GM23338 (cell line): ENCODE results near the gene SRA1.

ENCODE experiments used
- CREB1 ChIP-seq: fragments of 250-450 bp; sonication (Bioruptor Pico); IDR thresholded peaks from 2 replicates; pipeline ENCODE4 v1.5.0; 2020; ENCODE audit warnings: low read depth, mild to moderate bottlenecking, moderate library complexity
- EZH2 ChIP-seq: fragments of 200-600 bp; sonication (generic); IDR thresholded peaks from one replicate; pipeline ENCODE4 v1.8.0; 2017; ENCODE audit warnings: antibody characterized with exemption, mild to moderate bottlenecking, low read depth; ENCODE audit not compliant: unreplicated experiment
- EZH2phosphoT487 ChIP-seq: fragments of 200-600 bp; sonication (generic); IDR thresholded peaks from one replicate; pipeline ENCODE4 v1.8.1; 2018; ENCODE audit warnings: antibody characterized with exemption; ENCODE audit not compliant: unreplicated experiment
- JUNB ChIP-seq: IDR thresholded peaks from one replicate; pipeline ENCODE4 v1.6.1; 2016; ENCODE audit warnings: antibody characterized with exemption; ENCODE audit not compliant: unreplicated experiment
- POLR2AphosphoS5 ChIP-seq: IDR thresholded peaks from 2 replicates; pipeline ENCODE4 v1.6.1; 2016; ENCODE audit warnings: antibody characterized with exemption, low read depth
- ZNF331 ChIP-seq: fragments of 250-450 bp; sonication (Bioruptor Pico); IDR thresholded peaks from 2 replicates; pipeline ENCODE4 v1.5.0; 2020; ENCODE audit warnings: low read depth, mild to moderate bottlenecking, moderate library complexity
- TF ChIP-seq, protein P1 (sequence below), 2 experiments: fragments of 200-600 bp in 1 of 2; sonication (generic) in 1 of 2; conservative IDR thresholded peaks; 2 replicates each; pipeline versions ENCODE4 v1.5.1 to v1.6.1; 2016 to 2017; ENCODE audit warnings: antibody characterized with exemption in 2 of 2, low read depth in 2 of 2, mild to moderate bottlenecking in 2 of 2, moderate library complexity in 1 of 2
- TF ChIP-seq, protein P2 (sequence below): IDR thresholded peaks from one replicate; pipeline ENCODE4 v1.6.1; 2018; ENCODE audit warnings: antibody characterized with exemption; ENCODE audit not compliant: unreplicated experiment
- TF ChIP-seq, protein P3 (sequence below): fragments of 250-450 bp; sonication (Bioruptor Pico); IDR thresholded peaks from 2 replicates; pipeline ENCODE4 v1.5.0; 2020; ENCODE audit warnings: mild to moderate bottlenecking, moderate library complexity

DNA sequence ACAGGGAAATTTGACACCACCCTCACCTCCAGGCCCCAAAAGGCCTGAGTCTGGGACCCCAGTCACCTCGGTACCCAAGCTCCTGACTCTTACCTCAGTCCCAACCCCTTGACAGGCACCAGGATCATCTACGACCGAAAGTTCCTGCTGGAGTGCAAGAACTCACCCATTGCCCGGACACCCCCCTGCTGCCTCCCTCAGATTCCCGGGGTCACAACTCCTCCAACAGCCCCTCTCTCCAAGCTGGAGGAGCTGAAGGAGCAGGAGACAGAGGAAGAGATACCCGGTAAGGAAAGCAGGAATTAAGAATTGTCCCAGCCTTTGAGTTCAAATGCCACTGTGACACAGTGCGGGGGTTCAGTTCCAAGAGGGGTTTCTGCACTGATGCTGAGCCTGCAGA lies 8.5 kb downstream of the SRA1 start:
- TF ChIP-seq, protein P1, sequence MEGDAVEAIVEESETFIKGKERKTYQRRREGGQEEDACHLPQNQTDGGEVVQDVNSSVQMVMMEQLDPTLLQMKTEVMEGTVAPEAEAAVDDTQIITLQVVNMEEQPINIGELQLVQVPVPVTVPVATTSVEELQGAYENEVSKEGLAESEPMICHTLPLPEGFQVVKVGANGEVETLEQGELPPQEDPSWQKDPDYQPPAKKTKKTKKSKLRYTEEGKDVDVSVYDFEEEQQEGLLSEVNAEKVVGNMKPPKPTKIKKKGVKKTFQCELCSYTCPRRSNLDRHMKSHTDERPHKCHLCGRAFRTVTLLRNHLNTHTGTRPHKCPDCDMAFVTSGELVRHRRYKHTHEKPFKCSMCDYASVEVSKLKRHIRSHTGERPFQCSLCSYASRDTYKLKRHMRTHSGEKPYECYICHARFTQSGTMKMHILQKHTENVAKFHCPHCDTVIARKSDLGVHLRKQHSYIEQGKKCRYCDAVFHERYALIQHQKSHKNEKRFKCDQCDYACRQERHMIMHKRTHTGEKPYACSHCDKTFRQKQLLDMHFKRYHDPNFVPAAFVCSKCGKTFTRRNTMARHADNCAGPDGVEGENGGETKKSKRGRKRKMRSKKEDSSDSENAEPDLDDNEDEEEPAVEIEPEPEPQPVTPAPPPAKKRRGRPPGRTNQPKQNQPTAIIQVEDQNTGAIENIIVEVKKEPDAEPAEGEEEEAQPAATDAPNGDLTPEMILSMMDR (conservative IDR thresholded peaks at IDR 0.05; ENCODE audit: low read depth in 2 of 2) = no peak
- TF ChIP-seq EZH2 = no peak
- no peak for TF ChIP-seq POLR2AphosphoS5
- no peak for TF ChIP-seq EZH2phosphoT487
- no peak for TF ChIP-seq JUNB
- no peak for TF ChIP-seq ZNF331 (CRISPR knock-in tag)
- TF ChIP-seq, protein P2, sequence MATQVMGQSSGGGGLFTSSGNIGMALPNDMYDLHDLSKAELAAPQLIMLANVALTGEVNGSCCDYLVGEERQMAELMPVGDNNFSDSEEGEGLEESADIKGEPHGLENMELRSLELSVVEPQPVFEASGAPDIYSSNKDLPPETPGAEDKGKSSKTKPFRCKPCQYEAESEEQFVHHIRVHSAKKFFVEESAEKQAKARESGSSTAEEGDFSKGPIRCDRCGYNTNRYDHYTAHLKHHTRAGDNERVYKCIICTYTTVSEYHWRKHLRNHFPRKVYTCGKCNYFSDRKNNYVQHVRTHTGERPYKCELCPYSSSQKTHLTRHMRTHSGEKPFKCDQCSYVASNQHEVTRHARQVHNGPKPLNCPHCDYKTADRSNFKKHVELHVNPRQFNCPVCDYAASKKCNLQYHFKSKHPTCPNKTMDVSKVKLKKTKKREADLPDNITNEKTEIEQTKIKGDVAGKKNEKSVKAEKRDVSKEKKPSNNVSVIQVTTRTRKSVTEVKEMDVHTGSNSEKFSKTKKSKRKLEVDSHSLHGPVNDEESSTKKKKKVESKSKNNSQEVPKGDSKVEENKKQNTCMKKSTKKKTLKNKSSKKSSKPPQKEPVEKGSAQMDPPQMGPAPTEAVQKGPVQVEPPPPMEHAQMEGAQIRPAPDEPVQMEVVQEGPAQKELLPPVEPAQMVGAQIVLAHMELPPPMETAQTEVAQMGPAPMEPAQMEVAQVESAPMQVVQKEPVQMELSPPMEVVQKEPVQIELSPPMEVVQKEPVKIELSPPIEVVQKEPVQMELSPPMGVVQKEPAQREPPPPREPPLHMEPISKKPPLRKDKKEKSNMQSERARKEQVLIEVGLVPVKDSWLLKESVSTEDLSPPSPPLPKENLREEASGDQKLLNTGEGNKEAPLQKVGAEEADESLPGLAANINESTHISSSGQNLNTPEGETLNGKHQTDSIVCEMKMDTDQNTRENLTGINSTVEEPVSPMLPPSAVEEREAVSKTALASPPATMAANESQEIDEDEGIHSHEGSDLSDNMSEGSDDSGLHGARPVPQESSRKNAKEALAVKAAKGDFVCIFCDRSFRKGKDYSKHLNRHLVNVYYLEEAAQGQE = no peak
- TF ChIP-seq, protein P3, sequence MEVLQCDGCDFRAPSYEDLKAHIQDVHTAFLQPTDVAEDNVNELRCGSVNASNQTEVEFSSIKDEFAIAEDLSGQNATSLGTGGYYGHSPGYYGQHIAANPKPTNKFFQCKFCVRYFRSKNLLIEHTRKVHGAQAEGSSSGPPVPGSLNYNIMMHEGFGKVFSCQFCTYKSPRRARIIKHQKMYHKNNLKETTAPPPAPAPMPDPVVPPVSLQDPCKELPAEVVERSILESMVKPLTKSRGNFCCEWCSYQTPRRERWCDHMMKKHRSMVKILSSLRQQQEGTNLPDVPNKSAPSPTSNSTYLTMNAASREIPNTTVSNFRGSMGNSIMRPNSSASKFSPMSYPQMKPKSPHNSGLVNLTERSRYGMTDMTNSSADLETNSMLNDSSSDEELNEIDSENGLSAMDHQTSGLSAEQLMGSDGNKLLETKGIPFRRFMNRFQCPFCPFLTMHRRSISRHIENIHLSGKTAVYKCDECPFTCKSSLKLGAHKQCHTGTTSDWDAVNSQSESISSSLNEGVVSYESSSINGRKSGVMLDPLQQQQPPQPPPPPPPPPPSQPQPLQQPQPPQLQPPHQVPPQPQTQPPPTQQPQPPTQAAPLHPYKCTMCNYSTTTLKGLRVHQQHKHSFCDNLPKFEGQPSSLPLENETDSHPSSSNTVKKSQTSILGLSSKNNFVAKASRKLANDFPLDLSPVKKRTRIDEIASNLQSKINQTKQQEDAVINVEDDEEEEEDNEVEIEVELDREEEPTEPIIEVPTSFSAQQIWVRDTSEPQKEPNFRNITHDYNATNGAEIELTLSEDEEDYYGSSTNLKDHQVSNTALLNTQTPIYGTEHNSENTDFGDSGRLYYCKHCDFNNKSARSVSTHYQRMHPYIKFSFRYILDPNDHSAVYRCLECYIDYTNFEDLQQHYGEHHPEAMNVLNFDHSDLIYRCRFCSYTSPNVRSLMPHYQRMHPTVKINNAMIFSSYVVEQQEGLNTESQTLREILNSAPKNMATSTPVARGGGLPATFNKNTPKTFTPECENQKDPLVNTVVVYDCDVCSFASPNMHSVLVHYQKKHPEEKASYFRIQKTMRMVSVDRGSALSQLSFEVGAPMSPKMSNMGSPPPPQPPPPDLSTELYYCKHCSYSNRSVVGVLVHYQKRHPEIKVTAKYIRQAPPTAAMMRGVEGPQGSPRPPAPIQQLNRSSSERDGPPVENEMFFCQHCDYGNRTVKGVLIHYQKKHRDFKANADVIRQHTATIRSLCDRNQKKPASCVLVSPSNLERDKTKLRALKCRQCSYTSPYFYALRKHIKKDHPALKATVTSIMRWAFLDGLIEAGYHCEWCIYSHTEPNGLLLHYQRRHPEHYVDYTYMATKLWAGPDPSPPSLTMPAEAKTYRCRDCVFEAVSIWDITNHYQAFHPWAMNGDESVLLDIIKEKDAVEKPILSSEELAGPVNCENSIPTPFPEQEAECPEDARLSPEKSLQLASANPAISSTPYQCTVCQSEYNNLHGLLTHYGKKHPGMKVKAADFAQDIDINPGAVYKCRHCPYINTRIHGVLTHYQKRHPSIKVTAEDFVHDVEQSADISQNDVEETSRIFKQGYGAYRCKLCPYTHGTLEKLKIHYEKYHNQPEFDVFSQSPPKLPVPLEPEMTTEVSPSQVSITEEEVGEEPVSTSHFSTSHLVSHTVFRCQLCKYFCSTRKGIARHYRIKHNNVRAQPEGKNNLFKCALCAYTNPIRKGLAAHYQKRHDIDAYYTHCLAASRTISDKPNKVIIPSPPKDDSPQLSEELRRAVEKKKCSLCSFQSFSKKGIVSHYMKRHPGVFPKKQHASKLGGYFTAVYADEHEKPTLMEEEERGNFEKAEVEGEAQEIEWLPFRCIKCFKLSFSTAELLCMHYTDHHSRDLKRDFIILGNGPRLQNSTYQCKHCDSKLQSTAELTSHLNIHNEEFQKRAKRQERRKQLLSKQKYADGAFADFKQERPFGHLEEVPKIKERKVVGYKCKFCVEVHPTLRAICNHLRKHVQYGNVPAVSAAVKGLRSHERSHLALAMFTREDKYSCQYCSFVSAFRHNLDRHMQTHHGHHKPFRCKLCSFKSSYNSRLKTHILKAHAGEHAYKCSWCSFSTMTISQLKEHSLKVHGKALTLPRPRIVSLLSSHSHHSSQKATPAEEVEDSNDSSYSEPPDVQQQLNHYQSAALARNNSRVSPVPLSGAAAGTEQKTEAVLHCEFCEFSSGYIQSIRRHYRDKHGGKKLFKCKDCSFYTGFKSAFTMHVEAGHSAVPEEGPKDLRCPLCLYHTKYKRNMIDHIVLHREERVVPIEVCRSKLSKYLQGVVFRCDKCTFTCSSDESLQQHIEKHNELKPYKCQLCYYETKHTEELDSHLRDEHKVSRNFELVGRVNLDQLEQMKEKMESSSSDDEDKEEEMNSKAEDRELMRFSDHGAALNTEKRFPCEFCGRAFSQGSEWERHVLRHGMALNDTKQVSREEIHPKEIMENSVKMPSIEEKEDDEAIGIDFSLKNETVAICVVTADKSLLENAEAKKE (CRISPR knock-in tag) = no peak
- no peak for TF ChIP-seq CREB1 (CRISPR knock-in tag)
